Coronary artery (tissue), 2 donors: ENCODE measurements around the gene PTOV1.

Source experiments
- DNase-seq: peaks from one replicate; pipeline ENCODE4 v3.0.0-alpha.2; 2017; ENCODE audit warnings: low spot score
- H3K27ac ChIP-seq, 2 donors: fragments of 200-600 bp; sonication (generic); one replicate each; pipeline ENCODE4 v1.5.1; 2016 to 2019
- H3K4me3 ChIP-seq: fragments of 200-600 bp; sonication (generic); 2 replicates; pipeline ENCODE4 v1.5.1; 2016; ENCODE audit warnings: mild to moderate bottlenecking, moderate library complexity
- TF ChIP-seq, protein P1 (sequence below): fragments of 200-600 bp; sonication (generic); IDR thresholded peaks from one replicate; pipeline ENCODE4 v1.5.1; 2019; ENCODE audit warnings: antibody characterized with exemption

The PTOV1 gene

GRCh38 chr19:49829721-49830120 lies 21.2 kb upstream of the PTOV1 start:
- DNase-seq: no peak
- H3K4me3 ChIP-seq: no peak overlapping the region

GRCh38 chr19:49830766-49831165 lies 20.2 kb upstream of the PTOV1 start:
- DNase-seq: no peak
- H3K4me3 ChIP-seq: no peak overlapping the region
- H3K27ac ChIP-seq: no peak overlapping the region
- TF ChIP-seq, protein P1, sequence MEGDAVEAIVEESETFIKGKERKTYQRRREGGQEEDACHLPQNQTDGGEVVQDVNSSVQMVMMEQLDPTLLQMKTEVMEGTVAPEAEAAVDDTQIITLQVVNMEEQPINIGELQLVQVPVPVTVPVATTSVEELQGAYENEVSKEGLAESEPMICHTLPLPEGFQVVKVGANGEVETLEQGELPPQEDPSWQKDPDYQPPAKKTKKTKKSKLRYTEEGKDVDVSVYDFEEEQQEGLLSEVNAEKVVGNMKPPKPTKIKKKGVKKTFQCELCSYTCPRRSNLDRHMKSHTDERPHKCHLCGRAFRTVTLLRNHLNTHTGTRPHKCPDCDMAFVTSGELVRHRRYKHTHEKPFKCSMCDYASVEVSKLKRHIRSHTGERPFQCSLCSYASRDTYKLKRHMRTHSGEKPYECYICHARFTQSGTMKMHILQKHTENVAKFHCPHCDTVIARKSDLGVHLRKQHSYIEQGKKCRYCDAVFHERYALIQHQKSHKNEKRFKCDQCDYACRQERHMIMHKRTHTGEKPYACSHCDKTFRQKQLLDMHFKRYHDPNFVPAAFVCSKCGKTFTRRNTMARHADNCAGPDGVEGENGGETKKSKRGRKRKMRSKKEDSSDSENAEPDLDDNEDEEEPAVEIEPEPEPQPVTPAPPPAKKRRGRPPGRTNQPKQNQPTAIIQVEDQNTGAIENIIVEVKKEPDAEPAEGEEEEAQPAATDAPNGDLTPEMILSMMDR: no peak

More at GRCh38 chr19:49829721-49830120, 21.2 kb upstream of the PTOV1 start:
- H3K27ac ChIP-seq: no peak overlapping the region
- TF ChIP-seq, protein P1: no peak

DNA sequence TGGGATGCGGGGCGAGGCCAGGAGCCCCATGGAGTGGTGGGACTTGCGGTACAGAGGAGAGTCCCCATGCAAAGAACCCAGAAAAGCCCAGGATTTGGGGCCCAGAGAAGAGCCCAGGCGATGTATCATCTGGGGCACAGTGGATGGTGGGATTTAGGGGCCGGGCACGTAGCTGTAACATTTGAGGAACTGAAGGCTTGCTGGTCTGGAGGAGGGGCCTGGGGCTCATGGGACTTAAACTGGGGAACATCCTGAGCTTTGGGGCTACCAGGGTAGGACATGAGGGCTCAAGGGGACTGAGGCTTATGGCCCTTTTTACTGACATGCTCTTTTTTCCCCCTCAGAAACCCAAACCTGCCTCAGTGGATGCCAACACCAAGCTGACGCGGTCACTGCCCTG lies 19.4 kb upstream of the PTOV1 start:
- DNase-seq: no peak
- TF ChIP-seq, protein P1: no peak
- no peak overlapping the region for H3K4me3 ChIP-seq
- no peak overlapping the region for H3K27ac ChIP-seq

DNA sequence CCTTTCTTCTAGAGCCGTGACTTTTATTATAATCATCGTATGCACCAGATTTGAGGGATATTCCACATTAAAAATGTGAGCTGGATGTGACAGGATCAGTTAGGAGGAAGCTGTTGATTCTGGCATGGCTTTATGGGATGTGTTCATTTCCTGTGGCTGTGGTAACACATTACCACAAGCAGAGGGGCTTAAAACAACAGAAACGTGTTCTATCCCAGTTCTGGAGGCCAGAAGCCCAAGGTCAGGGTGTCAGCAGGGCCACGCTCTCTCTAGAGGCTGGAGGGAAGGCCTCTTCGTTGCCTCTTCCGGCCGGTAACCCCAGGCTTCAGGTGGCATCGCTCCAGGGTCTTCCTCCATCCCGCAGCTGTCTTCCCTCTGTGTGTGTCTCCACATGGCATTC lies 18.4 kb upstream of the PTOV1 start:
- no peak for DNase-seq
- Histone ChIP-seq H3K27ac (no peak overlapping the region), H3K4me3 (no peak overlapping the region)
- TF ChIP-seq, protein P1: no peak

DNA sequence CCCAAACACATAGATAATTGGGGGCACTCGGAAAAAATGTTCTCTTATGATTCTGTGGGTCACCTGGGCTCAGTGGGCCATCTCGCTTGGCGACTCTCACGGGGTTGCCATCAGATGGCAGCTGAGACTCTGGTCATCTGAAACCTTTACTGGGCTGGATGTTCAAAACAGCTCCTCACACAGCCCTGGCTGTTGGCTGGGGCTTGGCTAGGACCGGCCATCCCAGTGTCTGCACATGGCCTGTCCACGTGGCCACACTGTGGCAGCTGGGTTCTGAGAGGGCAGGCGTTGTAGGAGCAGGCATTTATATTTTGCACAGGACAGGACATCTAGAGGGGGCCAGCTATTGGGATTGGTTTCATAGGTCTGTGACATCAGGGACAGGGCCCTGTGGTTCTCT lies 17.4 kb upstream of the PTOV1 start:
- H3K27ac ChIP-seq: no peak overlapping the region
- DNase-seq: no peak
- TF ChIP-seq, protein P1: no peak
- no peak overlapping the region for H3K4me3 ChIP-seq

DNA sequence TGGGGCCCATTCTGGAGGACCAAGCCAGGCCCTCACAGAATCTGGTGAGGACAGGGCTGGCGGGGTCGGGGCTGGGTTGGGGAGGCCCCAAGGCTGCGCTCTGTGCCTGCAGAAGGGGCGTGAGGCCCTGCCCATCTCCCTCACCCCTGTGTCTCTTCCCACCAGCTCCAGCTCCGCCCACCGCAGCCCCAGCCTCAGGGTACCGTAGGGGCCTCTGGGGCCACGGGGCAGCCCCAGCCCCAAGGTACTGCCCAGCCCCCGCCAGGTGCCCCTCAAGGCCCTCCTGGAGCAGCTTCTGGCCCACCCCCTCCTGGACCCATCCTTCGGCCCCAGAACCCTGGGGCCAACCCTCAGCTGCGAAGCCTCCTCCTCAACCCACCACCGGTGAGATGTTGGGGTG lies 15.4 kb upstream of the PTOV1 start:
- TF ChIP-seq, protein P1: no peak
- DNase-seq: no peak
- no peak overlapping the region for H3K4me3 ChIP-seq
- no peak overlapping the region for H3K27ac ChIP-seq

DNA sequence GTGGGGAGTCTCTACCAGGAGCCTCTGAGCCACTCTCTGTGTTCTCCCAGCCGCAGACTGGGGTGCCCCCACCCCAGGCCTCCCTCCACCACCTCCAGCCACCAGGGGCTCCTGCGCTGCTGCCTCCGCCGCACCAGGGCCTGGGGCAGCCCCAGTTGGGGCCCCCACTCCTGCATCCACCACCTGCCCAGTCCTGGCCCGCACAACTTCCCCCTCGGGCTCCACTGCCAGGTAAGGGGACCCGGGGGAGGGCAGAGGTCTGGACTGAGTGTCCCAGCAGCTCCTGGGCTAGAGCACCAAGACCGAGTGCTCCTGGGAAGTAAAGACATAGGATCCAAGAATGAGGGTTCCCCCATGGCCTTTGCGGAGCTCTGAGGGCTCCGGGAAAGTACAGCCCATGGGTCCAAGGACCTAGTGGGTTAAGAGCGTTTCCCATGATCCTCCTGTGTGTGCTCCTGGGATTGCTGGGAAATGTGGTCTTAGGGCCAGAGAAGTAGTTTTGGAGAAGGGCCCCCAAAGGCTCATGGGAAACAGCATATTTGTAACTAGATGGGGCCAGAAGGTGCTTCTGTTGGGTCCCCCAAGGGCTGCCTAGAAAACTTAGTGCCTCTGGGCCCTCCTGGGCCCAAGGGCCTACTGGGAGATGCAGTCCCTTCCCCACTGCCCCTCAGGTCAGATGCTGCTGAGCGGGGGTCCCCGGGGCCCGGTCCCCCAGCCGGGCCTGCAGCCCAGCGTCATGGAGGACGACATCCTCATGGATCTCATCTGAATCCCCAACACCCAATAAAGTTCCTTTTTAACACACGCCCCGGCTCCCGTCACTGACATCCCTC lies 14.6 kb upstream of the PTOV1 start:
- no peak for DNase-seq
- Histone ChIP-seq H3K27ac (no peak overlapping the region), H3K4me3 (no peak overlapping the region)
- TF ChIP-seq, protein P1: no peak
